ENCODE measurements around the gene LRRC3.

DNA sequence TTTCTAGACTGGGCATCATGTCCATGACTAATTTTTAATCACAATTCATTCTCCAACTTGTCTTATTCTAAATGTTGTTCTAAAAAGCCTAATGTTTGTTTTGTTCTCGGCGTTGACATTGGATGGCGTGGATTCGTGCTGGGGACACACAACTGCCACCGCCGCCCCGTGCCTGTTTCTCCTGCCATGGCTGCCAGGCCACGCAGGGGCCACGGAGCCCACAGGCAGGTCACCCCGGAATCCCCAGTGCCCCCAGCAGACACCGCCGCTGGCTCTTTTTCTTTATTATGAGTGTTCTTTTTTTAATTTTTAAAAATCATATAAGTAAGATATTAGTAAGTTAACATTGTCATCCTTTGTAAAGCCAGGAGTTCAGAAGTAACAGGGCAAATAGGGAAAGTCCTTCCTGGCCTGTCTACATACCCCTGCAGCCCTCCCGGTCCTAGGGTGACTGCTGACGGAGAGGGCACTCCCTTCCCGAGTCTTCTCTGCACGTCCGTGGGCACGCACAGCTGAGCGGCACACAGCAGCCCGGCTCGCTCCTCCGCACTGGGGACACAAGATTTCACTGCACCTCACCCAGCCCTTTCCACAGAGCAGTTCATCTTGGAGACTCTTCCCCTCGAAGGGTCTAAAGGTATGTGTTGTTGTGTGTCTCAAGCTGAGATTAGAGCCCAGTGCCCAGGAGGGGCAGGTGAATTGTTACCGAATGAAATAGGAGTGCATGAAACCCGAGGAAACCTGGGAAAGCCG is 52.5 kb downstream of the LRRC3 start:
- TF ChIP-seq, protein P1, sequence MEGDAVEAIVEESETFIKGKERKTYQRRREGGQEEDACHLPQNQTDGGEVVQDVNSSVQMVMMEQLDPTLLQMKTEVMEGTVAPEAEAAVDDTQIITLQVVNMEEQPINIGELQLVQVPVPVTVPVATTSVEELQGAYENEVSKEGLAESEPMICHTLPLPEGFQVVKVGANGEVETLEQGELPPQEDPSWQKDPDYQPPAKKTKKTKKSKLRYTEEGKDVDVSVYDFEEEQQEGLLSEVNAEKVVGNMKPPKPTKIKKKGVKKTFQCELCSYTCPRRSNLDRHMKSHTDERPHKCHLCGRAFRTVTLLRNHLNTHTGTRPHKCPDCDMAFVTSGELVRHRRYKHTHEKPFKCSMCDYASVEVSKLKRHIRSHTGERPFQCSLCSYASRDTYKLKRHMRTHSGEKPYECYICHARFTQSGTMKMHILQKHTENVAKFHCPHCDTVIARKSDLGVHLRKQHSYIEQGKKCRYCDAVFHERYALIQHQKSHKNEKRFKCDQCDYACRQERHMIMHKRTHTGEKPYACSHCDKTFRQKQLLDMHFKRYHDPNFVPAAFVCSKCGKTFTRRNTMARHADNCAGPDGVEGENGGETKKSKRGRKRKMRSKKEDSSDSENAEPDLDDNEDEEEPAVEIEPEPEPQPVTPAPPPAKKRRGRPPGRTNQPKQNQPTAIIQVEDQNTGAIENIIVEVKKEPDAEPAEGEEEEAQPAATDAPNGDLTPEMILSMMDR (IDR thresholded peaks at IDR 0.05) = no peak
- TF ChIP-seq POLR2A (IDR thresholded peaks at IDR 0.05) (no peak), POLR2AphosphoS5 (IDR thresholded peaks at IDR 0.05) (no peak)

All from breast epithelium (tissue), 3 donors.